GM12891 (cell line): ENCODE data around the gene LTBP1.

Source experiments
- DNase-seq: peaks from one replicate; pipeline ENCODE4 v3.0.0; 2011; ENCODE audit warnings: low spot score; ENCODE audit not compliant: insufficient read length
- FAIRE-seq: peaks from 2 replicates; lab custom pipeline; 2011; peaks lifted over from hg19 to GRCh38; lab: Jason Lieb, UNC
- PAX5 ChIP-seq: IDR thresholded peaks from 2 replicates; pipeline ENCODE4 v1.6.1; 2011; ENCODE audit warnings: low read length, moderate library complexity, mild to moderate bottlenecking; ENCODE audit not compliant: insufficient read depth, severe bottlenecking
- POLR2A ChIP-seq: IDR thresholded peaks from 2 replicates; pipeline ENCODE4 v1.6.1; 2011; ENCODE audit warnings: low read depth, low read length, control low read depth
- POLR2AphosphoS5 ChIP-seq: IDR thresholded peaks from 2 replicates; pipeline ENCODE4 v1.6.1; 2011; ENCODE audit warnings: low read depth, low read length, control low read depth
- POU2F2 ChIP-seq: IDR thresholded peaks from 2 replicates; pipeline ENCODE4 v1.6.1; 2011; ENCODE audit warnings: low read depth, mild to moderate bottlenecking, control low read depth, low read length, moderate library complexity
- SPI1 ChIP-seq: IDR thresholded peaks from 2 replicates; pipeline ENCODE4 v1.6.1; 2011; ENCODE audit warnings: low read depth, low read length, control low read depth
- TAF1 ChIP-seq: IDR thresholded peaks from 2 replicates; pipeline ENCODE4 v1.6.1; 2011; ENCODE audit warnings: low read depth, low read length, control low read depth

Gene LTBP1

DNA sequence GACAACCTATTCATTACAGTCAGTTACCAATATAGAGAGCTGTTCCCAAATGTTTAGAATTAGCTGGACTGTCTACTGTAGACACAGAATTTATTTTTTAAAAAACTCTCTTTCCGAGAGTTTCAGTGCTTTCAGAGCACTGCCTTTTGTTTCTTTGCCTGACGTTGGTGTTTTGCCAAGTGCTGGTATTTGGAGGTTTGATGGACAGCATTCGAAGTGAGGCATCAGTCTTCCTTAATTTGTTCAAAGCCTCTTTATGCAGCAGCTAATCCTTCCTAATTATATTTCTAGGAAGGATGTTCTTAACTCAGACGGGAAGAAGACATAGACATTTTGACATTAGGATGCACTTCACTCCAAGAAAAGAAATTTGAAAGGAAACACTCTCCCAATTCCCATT is 83.2 kb downstream of the LTBP1 start:
- DNase-seq, result no peak
- no peak for FAIRE-seq
- TF ChIP-seq POLR2A (no peak), TAF1 (no peak), SPI1 (no peak), POU2F2 (no peak), POLR2AphosphoS5 (no peak), PAX5 (no peak)

DNA sequence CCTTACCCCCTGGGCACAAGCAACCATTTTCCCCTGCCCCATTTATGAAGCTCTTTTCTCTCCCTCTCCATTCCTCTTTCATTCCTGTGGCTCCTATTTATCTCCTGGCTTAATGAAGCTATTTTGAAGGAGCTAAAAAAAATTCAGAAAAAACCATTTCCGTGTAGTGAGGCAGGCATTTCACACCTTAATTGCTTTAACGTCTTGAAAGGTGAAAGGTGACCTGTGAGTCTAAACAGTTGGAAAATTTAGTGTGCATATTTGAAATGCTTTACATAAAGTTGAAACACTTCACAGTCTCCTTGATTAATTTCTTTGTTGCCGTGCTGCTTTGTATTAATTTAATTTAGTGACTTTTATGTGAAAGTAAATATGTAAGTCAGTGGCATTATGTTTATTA is 83.6 kb downstream of the LTBP1 start:
- no peak for TF ChIP-seq POU2F2
- TF ChIP-seq SPI1, result no peak
- no peak for TF ChIP-seq PAX5
- no peak for TF ChIP-seq POLR2AphosphoS5
- TF ChIP-seq TAF1, result no peak
- TF ChIP-seq POLR2A, result no peak
- FAIRE-seq, result no peak
- DNase-seq, result no peak

DNA sequence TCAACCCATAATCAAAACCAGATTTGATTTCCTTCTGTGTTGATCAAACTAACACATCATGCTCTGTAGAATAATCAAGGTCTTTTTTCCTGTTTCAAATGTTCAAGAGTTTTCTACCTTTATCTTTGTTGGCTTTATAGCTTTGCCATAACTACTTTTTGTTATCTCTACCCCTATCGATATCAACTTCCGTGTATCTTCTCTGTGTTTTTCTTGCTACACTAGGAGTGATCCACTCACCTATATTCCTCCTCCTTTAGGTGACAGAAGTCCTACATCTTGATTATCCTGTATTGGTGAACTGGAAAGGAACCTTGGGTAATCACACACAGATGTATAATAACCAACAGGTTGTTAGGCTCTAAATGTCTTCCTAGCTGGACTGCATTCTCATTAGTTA is 85.5 kb downstream of the LTBP1 start:
- DNase-seq, result no peak
- TF ChIP-seq PAX5 (no peak), TAF1 (no peak), POLR2AphosphoS5 (no peak), SPI1 (no peak), POLR2A (no peak), POU2F2 (no peak)
- FAIRE-seq, result no peak

DNA sequence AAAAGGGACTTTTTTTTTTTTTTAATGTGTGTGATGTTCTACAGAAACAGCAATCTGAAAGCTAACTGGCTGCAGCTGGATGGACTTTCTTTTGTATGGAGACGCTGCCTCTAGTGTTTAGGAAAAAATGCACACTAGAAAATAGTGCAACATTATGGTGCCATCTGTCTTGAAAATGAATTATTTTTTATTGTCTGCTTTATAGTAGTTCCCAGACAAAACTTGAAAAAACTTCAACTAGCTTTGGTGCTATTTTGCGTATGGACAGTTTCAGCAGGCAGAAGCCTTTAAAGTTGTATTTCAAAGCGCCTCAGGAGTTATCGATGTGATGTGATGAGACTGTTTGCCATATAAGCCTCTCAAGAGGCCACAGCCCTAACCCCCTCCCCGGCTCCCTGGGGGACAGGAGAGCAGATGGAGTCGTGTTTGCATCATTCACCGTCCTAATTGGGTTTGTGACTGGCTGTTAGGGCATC is 86.9 kb downstream of the LTBP1 start:
- FAIRE-seq, result no peak
- TF ChIP-seq POU2F2 (no peak), SPI1 (no peak), PAX5 (no peak), POLR2AphosphoS5 (no peak), POLR2A (no peak), TAF1 (no peak)
- DNase-seq, result no peak

DNA sequence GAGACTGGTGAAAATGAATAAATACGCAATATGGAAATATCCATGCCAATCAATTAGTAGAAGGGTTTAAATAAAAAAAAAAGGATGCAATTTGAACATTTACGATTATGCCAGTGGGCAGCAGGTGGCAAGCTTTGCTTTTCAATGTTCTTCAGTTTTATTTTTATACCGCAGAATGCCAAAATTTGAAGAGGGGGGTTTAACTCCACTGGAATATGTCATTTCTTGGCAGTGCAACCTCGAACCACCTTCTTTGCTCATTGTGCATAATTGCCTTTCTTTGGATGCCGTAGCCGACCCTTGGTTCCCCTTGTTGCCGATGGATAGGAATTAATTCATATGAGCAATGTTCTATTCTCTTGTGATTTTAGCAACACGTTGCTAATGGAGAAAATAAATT is 88.0 kb downstream of the LTBP1 start:
- DNase-seq (no peak), FAIRE-seq (no peak)
- no peak for TF ChIP-seq POLR2AphosphoS5
- no peak for TF ChIP-seq TAF1
- no peak for TF ChIP-seq POLR2A

DNA sequence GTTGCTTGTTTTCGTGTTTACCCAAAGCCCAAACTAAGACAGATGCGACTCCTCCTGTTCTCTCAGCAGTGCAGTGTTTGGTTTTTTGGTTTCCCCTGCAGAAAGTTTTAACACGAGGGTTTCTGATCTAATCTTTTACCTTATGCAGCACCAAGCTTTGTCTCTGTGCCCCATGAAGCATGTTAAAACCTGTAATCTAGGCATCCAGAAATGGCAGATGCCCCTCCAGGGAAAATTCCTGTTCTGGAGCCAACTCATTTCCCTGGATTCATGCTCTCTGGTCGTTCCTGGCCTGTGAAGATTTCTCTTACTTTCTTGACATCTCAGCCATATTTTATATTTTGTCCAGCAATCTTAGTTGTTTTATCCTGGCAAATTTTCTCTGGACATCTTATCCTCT is 91.5 kb downstream of the LTBP1 start:
- no peak for FAIRE-seq
- no peak for TF ChIP-seq TAF1
- TF ChIP-seq SPI1, result no peak
- TF ChIP-seq POU2F2, result no peak
- no peak for TF ChIP-seq POLR2AphosphoS5
- no peak for TF ChIP-seq PAX5
- no peak for TF ChIP-seq POLR2A

DNA sequence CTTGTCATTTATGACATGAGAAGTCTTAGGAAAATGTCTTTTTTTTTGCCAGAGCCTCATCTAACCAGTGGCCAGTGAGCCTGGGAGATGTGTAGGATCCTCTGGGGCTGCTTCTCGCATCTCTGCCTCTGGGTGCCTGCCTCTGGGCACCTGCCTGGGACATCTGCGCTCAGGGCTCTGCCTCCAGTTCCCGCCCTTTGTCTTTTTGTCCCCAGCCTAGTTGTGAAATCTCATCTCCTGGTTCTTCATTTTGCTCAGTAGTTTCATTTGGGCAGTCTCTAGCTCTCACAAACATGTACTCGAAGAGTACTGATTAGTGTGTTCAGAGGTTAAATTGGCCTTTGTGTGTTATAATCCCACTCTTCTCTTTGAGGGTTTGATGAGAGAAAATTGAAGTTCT is 92.0 kb downstream of the LTBP1 start:
- no peak for TF ChIP-seq TAF1
- TF ChIP-seq PAX5, result no peak
- no peak for TF ChIP-seq POU2F2
- TF ChIP-seq SPI1, result no peak
- no peak for TF ChIP-seq POLR2A
- TF ChIP-seq POLR2AphosphoS5, result no peak
- FAIRE-seq, result no peak
- DNase-seq, result no peak

More for the DNA sequence above, 91.5 kb downstream of the LTBP1 start:
- no peak for DNase-seq

DNA sequence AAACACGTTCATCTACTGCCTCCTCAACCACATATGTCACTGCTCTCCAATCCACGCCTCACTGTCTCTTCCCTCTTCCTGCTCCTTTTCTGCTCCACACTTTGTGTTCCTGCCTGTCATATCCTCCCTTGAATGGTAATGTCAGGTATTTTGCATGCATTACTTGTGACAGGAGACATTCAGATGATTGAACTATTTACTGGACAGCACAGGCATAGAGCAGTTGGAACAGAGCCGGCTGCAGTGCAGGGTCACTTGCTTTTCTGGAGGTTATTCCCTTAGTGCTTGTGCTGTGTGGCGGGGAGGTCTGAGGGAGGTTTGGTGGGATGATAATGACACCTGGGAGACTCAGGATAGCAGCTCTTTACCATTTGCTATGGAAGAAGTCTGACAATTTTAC is 93.8 kb downstream of the LTBP1 start:
- DNase-seq (no peak), FAIRE-seq (no peak)
- TF ChIP-seq SPI1, result no peak
- no peak for TF ChIP-seq POU2F2
- TF ChIP-seq PAX5, result no peak
- no peak for TF ChIP-seq TAF1
- no peak for TF ChIP-seq POLR2AphosphoS5
- no peak for TF ChIP-seq POLR2A

DNA sequence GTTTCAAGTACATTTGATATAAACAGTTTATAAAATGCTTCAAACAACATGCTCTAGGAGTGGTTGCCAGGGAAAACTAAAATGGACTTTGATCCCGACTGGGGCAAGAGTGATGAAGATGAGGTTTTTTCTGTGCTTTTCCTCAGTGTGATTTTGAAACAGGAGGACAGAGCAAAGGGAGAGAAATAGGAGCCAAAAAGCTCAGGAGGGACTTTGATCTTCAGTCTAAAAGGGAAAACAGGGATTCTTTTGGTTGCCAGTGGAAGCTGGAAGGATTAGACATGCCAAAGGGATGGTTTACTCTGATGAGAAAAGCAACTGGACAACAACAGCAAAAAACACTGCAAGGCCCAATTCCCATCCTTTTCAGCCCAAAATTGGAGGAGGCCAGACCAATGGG is 95.5 kb downstream of the LTBP1 start:
- no peak for DNase-seq
- FAIRE-seq, result no peak
- no peak for TF ChIP-seq POLR2A

DNA sequence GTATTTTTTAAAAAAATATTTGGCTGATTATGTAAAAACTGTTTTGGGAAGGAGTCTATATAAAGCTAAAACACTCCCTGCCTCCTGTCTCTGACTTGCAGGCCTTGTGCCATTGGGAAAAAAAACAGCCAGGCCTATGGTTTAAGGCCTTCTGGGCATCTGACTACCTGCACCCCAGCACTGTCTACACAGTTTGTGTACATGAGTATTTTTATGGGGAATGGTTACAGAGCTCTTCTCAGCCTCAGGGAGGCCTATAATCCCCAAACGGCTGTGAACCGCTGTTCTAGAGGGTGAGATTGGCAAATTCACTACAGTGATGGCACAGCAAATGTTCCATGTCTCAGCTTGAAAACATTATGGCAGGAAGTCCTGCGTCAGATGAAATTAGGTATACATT is 96.1 kb downstream of the LTBP1 start:
- FAIRE-seq (no peak), DNase-seq (no peak)
- TF ChIP-seq SPI1 (no peak), PAX5 (no peak), POU2F2 (no peak), POLR2A (no peak), POLR2AphosphoS5 (no peak), TAF1 (no peak)

DNA sequence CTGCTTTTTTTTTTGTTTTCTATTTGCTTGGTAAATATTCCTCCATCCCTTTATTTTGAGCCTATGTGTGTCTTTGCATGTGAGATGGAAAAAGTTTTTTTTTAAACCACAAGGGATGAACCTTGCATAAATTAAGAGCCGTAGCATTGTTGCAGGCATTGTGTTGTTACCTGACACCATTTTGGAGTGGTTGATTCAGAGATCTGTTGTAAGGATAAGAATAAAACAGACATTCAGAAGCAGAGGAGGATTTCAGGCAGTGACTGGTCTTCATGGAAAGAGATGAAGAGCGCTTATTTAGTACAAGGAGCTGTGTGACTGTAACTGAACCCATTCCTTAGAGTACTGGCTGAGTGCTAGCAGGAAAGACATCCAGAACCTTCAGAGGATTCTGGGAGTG is 101.2 kb downstream of the LTBP1 start:
- TF ChIP-seq POLR2A, result no peak
- TF ChIP-seq PAX5, result no peak
- FAIRE-seq (no peak), DNase-seq (no peak)
